Body of pancreas (tissue), 4 donors: Measurements from ENCODE around the gene RGS18. TPM values are rescaled to one million over a fixed set of nuclear protein-coding genes. Genes with fewer than 3 reads are reported as not detected.

Source experiments
- ATAC-seq: fragments of 150-250 bp; one replicate; pipeline ENCODE4 v1.9.1; 2016
- DNase-seq, 4 donors: peaks; one replicate each; pipeline ENCODE4 v3.0.0-alpha.2; 2019
- H3K27ac ChIP-seq, 4 donors: fragments of 200-600 bp; sonication (generic); 1 replicate in 3 of 4; 2 replicates in 1 of 4; pipeline versions ENCODE4 v1.5.1 to v1.6.1; 2016 to 2019; ENCODE audit warnings: mild to moderate bottlenecking in 1 of 4, mixed read lengths in 1 of 4, moderate library complexity in 1 of 4
- H3K27me3 ChIP-seq, 2 donors: fragments of 200-600 bp; sonication (generic); one replicate each; pipeline ENCODE4 v1.6.0; 2016; ENCODE audit warnings: mild to moderate bottlenecking in 1 of 2
- H3K36me3 ChIP-seq, 2 donors: fragments of 200-600 bp; sonication (generic); replicated peaks in 1 of 2; 2 replicates each; pipeline ENCODE4 v1.5.1; 2016; ENCODE audit warnings: low read depth in 2 of 2; ENCODE audit not compliant: insufficient read depth in 1 of 2
- H3K4me1 ChIP-seq: fragments of 200-600 bp; sonication (generic); one replicate; pipeline ENCODE4 v1.6.0; 2016
- H3K4me3 ChIP-seq, 2 donors: fragments of 200-600 bp; sonication (generic); 1 replicate in 1 of 2; 2 replicates in 1 of 2; pipeline ENCODE4 v1.5.1; 2016 to 2019
- H3K9me3 ChIP-seq, 3 donors: fragments of 200-600 bp; sonication (generic); 1 replicate in 2 of 3; 2 replicates in 1 of 3; pipeline ENCODE4 v1.5.1; 2016
- CTCF ChIP-seq, 7 experiments: fragments of 450-650 bp in 4 of 7; fragments of 200-600 bp in 3 of 7; sonication (generic) in 3 of 7; IDR thresholded peaks; one replicate each; pipeline ENCODE4 v1.5.1; 2016 to 2019; ENCODE audit warnings: antibody characterized with exemption in 7 of 7
- POLR2A ChIP-seq, 3 donors: fragments of 450-650 bp; IDR thresholded peaks; one replicate each; pipeline ENCODE4 v1.6.1; 2016; ENCODE audit warnings: antibody characterized with exemption in 3 of 3, mild to moderate bottlenecking in 2 of 3
- WGBS, 2 donors: methylation state at CpG; one replicate each; pipeline ENCODE4 v1.1.5; 2017; 5-methylcytosine and 5-hydroxymethylcytosine counted together
- intact Hi-C: fragments of 100-400 bp; cut with DNase I; formaldehyde crosslinking; loops from one replicate; pipeline ENCODE4 v1.15.1; 2023
- total RNA-seq, 2 donors: library from RNA; depleted of rRNA; stranded (reverse); fragments of >200 nt; gene quantifications; one replicate each; pipeline ENCODE4 v1.1.0, GENCODE V29; 2016

RGS18 gene
- total RNA-seq, 2 donors from 2014 or later = 1.0 to 2.3 TPM

GRCh38 chr1:192151176-192151575 is 7.1 kb upstream of the RGS18 start:
- intact Hi-C loops = no loop called here
- ATAC-seq (no peak), DNase-seq (no peak)
- no peak for TF ChIP-seq POLR2A (IDR thresholded peaks at IDR 0.05)
- TF ChIP-seq CTCF (IDR thresholded peaks at IDR 0.05) = no peak
- WGBS, 2 donors = 44 to 47% methylated on average over 2 of the region's 2 CpGs
- Histone ChIP-seq H3K36me3 (no peaks in the 10 kb centered on the region), H3K9me3 (no peaks in the 10 kb centered on the region), H3K27me3 (no peaks in the 10 kb centered on the region), H3K27ac (no peak overlapping the region), H3K4me3 (no peak overlapping the region), H3K4me1 (no peaks in the 10 kb centered on the region)

DNA sequence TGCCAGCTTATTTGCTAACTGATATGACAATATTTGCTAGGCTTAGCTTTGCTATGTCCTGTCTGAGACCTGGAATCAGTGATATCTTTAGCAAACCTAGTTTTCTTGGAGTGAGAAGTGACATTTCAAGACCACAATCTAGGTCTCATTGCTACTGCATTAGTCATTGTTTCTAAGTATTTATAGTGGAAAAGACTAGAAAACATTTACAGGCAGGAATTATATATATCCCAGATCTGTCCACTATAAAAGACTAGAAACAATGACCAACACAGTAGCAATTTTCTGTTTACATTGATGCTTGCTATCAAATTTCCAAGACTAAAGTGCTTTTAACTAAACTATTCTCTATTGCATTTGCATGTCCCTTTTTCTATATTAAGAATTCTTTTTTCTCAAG is 5.0 kb upstream of the RGS18 start:
- Histone ChIP-seq H3K9me3 (no peaks in the 10 kb centered on the region), H3K4me3 (no peak overlapping the region), H3K36me3 (no peaks in the 10 kb centered on the region), H3K4me1 (no peaks in the 10 kb centered on the region), H3K27ac (no peak overlapping the region), H3K27me3 (no peaks in the 10 kb centered on the region)
- TF ChIP-seq CTCF (IDR thresholded peaks at IDR 0.05) = no peak
- TF ChIP-seq POLR2A (IDR thresholded peaks at IDR 0.05) = no peak
- ATAC-seq = no peak
- intact Hi-C loops = no loop called here
- no peak for DNase-seq

- DNase-seq = no peak
- intact Hi-C loops = no loop called here
- Histone ChIP-seq H3K9me3 (no peaks in the 10 kb centered on the region), H3K27me3 (no peaks in the 10 kb centered on the region), H3K27ac (no peak overlapping the region), H3K4me3 (no peak overlapping the region), H3K4me1 (no peaks in the 10 kb centered on the region), H3K36me3 (no peaks in the 10 kb centered on the region)
- TF ChIP-seq POLR2A (IDR thresholded peaks at IDR 0.05) = no peak
- no peak for TF ChIP-seq CTCF (IDR thresholded peaks at IDR 0.05)
- ATAC-seq = no peak
Observed at GRCh38 chr1:192157067-192157466, 1.2 kb upstream of the RGS18 start.

GRCh38 chr1:192159014-192159413 is 752 bp downstream of the RGS18 start:
- Histone ChIP-seq H3K4me3 (no peak overlapping the region), H3K36me3 (no peaks in the 10 kb centered on the region), H3K4me1 (no peaks in the 10 kb centered on the region), H3K9me3 (no peaks in the 10 kb centered on the region), H3K27ac (peak overlapping the region in 1 of 4 donors; percentile 64), H3K27me3 (no peaks in the 10 kb centered on the region)
- intact Hi-C loops = no loop called here
- TF ChIP-seq POLR2A (IDR thresholded peaks at IDR 0.05) (no peak), CTCF (IDR thresholded peaks at IDR 0.05) (no peak)
- 56 to 62% methylated on average over 4 of the region's 4 CpGs for WGBS, 2 donors
- ATAC-seq = no peak
- DNase-seq = no peak

DNA sequence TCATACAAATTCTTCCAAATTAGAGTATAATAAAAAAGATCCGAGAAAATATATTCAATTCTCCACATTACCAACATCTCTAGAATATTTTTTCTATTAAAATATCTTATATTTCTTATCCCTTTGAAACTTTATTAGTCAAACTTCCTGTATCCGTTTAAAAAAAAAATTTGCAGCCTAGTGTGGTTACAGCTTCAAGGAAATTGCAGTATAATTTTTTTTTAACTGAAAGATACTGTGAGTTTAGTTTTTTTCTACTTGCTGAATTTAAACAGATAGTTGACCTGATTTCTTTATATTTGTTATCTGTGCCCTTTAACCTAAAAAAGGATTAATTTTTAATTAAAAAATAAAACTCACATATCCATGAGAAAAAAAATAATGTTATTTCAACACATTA is 1.5 kb downstream of the RGS18 start:
- Histone ChIP-seq H3K4me1 (no peaks in the 10 kb centered on the region), H3K27ac (peak overlapping the region in 1 of 4 donors; percentile 64), H3K36me3 (no peaks in the 10 kb centered on the region), H3K4me3 (no peak overlapping the region), H3K9me3 (no peaks in the 10 kb centered on the region), H3K27me3 (no peaks in the 10 kb centered on the region)
- WGBS, 2 donors = 54 to 69% methylated on average over 2 of the region's 2 CpGs
- intact Hi-C loops = no loop called here
- no peak for ATAC-seq
- DNase-seq = no peak
- TF ChIP-seq CTCF (IDR thresholded peaks at IDR 0.05) (no peak), POLR2A (IDR thresholded peaks at IDR 0.05) (no peak)
